Activated CD4-positive, alpha-beta T cell treated with anti-CD3 and anti-CD28 coated beads, Interleukin-2, amount 10 ng/mL, durations not matched to agents 24 days and 14 days (primary cell): ENCODE measurements around the gene KSR2. TPM values are rescaled to one million over a fixed set of nuclear protein-coding genes. Genes with fewer than 3 reads are reported as not detected.
"Not testable (repeated sequence)": the region's sequence is repeated elsewhere in the genome, so short reads cannot be mapped to it uniquely, and the experiment has no call there.

Source experiments
- DNase-seq: peaks from one replicate; pipeline ENCODE4 v3.0.0; 2022
- H3K27ac Mint-ChIP-seq: one replicate; pipeline ENCODE4 v1.8.0; 2022; ENCODE audit warnings: mild to moderate bottlenecking, mixed read lengths
- H3K27me3 Mint-ChIP-seq: one replicate; pipeline ENCODE4 v1.8.0; 2022; ENCODE audit warnings: mixed read lengths
- H3K36me3 Mint-ChIP-seq: one replicate; pipeline ENCODE4 v1.8.0; 2022; ENCODE audit warnings: low read depth, mild to moderate bottlenecking, mixed read lengths
- H3K4me1 Mint-ChIP-seq: one replicate; pipeline ENCODE4 v1.8.0; 2021; ENCODE audit warnings: mixed read lengths
- H3K4me3 Mint-ChIP-seq: one replicate; pipeline ENCODE4 v1.8.0; 2022; ENCODE audit warnings: mild to moderate bottlenecking, moderate library complexity, mixed read lengths
- H3K9me3 Mint-ChIP-seq: one replicate; pipeline ENCODE4 v1.8.0; 2021; ENCODE audit warnings: mixed read lengths
- intact Hi-C: fragments of 100-400 bp; cut with micrococcal nuclease; formaldehyde crosslinking; loops from one replicate; pipeline ENCODE4 v1.15.1; 2023
- total RNA-seq: library from RNA; stranded (reverse); gene quantifications from 2 replicates; pipeline ENCODE4 v1.2.3, GENCODE V29; 2022

Gene KSR2
- total RNA-seq = 0.02 and 0.05 TPM in 2 replicates

DNA sequence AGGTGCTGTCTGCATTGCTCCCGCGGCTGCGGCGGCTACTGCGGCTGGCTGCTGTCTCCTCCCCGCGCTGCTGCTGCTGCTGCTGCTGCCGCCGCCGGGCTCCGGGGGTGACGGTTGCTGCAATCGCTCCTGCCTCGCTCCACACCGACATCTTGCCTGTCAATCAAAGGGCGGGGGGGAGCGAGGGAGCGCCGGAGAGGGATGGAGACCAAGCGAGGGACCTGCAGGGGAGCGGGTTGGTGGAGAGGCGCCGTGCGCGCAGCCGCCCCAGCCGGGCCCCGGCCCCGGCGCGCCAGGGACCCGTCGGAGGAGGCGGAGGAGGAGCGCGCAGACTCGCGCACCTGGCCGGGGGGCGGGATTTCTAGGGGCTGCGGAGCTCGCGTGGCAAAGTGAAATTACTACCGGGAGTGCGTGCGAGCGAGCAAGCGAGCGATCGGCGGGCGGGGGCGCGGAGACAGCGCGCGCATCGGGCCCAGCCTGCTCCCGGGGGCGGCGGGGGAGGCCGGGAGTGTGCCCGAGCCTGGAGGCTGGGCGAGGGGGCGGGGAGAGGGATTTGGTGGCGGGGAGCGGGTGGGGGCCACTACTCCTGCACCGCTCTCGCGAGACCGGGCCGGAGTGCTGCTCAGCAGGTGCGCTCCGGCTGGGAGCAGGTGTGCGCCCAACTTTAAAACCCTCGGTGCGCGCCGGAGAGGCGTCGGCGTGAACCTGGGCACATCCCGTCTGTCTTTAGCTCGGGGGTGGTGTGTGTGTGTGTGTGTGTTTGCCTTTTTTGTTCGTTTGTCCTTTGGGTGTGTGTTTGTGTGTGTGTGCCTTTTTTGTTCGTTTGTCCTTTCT lies at the start of gene KSR2:
Gene KSR2, minus strand, starts transcription at position 165 of the 834 bp plus-strand sequence. CDS start 735 bp downstream, outside the sequence.
- H3K9me3 Mint-ChIP-seq = peaks cover 8% of the 10 kb centered on the region
- peaks cover 39% of the 10 kb centered on the region for H3K27me3 Mint-ChIP-seq
- peaks cover 3% of the 10 kb centered on the region for H3K36me3 Mint-ChIP-seq
- peak; percentile 79 for DNase-seq
- H3K27ac Mint-ChIP-seq = peak within 1 kb of the TSS; percentile 36
- H3K4me3 Mint-ChIP-seq = peak within 1 kb of the TSS; percentile 85
- peaks cover 9% of the 10 kb centered on the region for H3K4me1 Mint-ChIP-seq
- intact Hi-C loops = loop anchor here (5.0 kb wide), 1 partner anchor 48 kb away; the partner anchor contains the start of gene RFC5

- Mint-ChIP-seq H3K4me3 (peak overlapping the region; percentile 98), H3K36me3 (peaks cover 45% of the 10 kb centered on the region), H3K4me1 (peaks cover 17% of the 10 kb centered on the region), H3K27me3 (peaks cover 7% of the 10 kb centered on the region), H3K9me3 (peaks cover 7% of the 10 kb centered on the region), H3K27ac (peak overlapping the region; percentile 94)
- DNase-seq = no peak
- intact Hi-C loops = loop anchor here (1.0 to 5.0 kb wide), 4 partner anchors 43 to 359 kb away; partner anchors contain the start of genes KSR2, PEBP1, SUDS3 and WSB2
Observed at GRCh38 chr12:118017926-118018325, 49.1 kb upstream of the KSR2 start.

DNA sequence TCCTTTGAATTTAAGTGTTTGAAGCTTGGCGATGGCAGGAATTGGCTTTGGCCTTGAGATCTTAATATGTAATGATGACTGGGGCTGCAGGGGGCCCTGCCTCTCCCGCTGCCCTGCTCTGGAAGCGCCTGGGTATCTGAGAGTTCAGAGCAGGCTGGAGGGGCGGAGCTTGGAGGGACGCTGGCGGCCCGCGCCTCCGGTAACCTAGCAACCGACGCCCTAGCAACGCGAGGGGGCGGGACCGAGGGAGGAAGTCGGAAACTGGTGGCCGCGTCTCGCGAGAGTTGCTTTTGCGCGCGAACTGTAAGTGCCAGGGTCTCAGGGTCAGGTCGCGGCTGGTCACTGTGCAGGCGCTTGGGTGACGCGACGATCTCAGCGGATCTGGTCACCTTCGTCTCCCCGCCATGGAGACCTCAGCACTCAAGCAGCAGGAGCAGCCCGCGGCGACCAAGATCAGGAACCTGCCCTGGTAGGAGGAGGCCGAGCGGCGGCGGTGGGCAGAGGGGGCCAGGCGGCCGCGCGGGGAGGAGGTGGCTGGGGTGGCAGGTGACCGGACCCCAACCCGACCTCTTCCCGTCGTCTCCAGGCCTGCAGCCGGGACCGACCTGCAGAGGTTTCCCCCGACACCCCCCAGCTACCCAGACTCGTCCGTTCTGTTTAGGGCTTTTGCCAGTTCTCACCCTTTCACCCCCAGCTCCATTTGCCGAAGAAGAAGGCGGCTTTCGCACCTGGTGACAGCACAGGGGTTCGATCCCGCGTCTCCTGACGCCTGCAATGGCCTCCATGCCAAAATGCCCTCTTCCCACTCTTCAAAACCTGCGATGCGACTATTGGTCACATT lies 47.9 kb upstream of the KSR2 start, which contains the start of gene RFC5:
Gene RFC5, plus strand, starts transcription at position 280 of the 841 bp plus-strand sequence. Its CDS starts 125 bp downstream, at position 405.
- DNase-seq = peak; percentile 99
- H3K27ac Mint-ChIP-seq = peak within 1 kb of the TSS; percentile 94
- intact Hi-C loops = loop anchor here (1.0 to 5.0 kb wide), 6 partner anchors 19 to 360 kb away; partner anchors contain the start of genes KSR2, PEBP1, SUDS3 and WSB2
- peaks cover 7% of the 10 kb centered on the region for H3K27me3 Mint-ChIP-seq
- H3K4me3 Mint-ChIP-seq = peak within 1 kb of the TSS; percentile 98
- H3K4me1 Mint-ChIP-seq = peaks cover 17% of the 10 kb centered on the region
- H3K36me3 Mint-ChIP-seq = peaks cover 34% of the 10 kb centered on the region
- H3K9me3 Mint-ChIP-seq = peaks cover 7% of the 10 kb centered on the region

DNA sequence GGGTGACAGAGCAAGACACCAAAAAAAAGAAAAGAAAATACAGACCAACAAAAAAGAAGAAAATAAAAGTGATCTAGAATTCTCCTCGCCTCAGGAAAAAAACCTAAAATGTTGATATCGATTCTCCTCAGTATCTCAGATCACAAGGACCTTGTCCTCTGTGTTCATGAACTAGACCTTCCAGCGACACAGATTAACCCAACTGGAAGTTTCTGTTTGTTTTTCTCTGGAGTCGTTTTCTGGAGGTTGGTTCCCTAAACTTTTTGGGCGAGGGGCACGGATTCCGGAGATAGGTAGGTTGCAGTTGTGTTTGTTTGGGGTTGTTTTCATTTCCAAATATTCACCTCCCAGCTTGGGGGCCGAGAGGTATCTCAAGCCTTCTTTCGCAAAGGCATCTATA lies 47.2 kb upstream of the KSR2 start:
- H3K9me3 Mint-ChIP-seq = peaks cover 7% of the 10 kb centered on the region
- H3K4me1 Mint-ChIP-seq = peaks cover 17% of the 10 kb centered on the region
- intact Hi-C loops = loop anchor here (1.0 to 5.0 kb wide), 5 partner anchors 19 to 361 kb away; partner anchors contain the start of genes KSR2, SUDS3 and WSB2
- H3K27me3 Mint-ChIP-seq = peaks cover 7% of the 10 kb centered on the region
- H3K4me3 Mint-ChIP-seq = peak overlapping the region; percentile 98
- peaks cover 28% of the 10 kb centered on the region for H3K36me3 Mint-ChIP-seq
- no peak overlapping the region for H3K27ac Mint-ChIP-seq
- DNase-seq = no peak

DNA sequence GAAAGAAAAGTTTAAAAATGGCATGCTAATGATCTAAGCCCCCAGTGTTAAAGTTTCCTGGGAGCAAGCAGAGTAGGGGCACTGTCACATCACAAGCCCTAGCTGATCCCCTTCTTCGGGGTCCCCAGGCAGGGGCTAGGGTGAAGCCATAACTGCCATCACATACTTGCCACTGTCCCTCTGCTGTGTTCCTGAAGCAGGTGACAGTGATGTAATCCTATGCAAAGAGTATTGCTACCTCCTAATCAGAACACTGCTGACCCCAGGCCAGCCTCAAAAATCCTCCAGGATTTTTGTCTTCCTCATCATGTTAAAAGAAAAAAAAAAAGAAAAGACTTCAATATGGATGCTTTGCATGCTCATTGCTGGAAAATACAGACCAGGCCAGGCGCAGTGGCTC lies 46.5 kb upstream of the KSR2 start:
- Mint-ChIP-seq H3K9me3 (peaks cover 7% of the 10 kb centered on the region), H3K27ac (no peak overlapping the region), H3K4me1 (peaks cover 17% of the 10 kb centered on the region), H3K4me3 (peak overlapping the region; percentile 98), H3K36me3 (peaks cover 23% of the 10 kb centered on the region), H3K27me3 (peaks cover 7% of the 10 kb centered on the region)
- intact Hi-C loops = loop anchor here (5.0 kb wide), 1 partner anchor 48 kb away; the partner anchor contains the start of gene KSR2
- DNase-seq = no peak

DNA sequence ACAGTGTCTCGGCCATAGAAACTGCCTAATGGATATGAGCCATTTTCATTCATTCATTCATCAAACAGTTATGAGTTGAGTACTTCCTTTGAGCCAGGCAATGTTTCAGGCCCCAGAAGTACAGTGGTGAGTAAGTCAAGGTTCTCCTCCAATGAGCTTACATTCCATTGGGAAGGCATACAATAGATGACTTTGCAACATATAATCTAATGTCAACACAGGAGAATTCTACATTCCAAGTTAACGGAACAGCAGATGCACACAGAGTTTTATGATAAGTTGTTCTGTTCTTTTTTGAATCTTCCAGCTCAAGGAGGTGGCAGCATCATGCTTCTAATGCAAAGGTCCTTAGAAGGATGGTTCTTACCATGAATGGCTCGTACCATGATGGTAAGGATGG lies 44.5 kb upstream of the KSR2 start:
- intact Hi-C loops = no loop called here
- Mint-ChIP-seq H3K4me1 (peaks cover 14% of the 10 kb centered on the region), H3K36me3 (peaks cover 11% of the 10 kb centered on the region), H3K27me3 (peaks cover 7% of the 10 kb centered on the region), H3K27ac (no peak overlapping the region), H3K9me3 (peaks cover 7% of the 10 kb centered on the region), H3K4me3 (no peak overlapping the region)
- DNase-seq = no peak

GRCh38 chr12:118011961-118012360 lies 43.2 kb upstream of the KSR2 start:
- H3K27me3 Mint-ChIP-seq = peaks cover 8% of the 10 kb centered on the region
- intact Hi-C loops = no loop called here
- H3K36me3 Mint-ChIP-seq = peaks cover 2% of the 10 kb centered on the region
- peaks cover 7% of the 10 kb centered on the region for H3K9me3 Mint-ChIP-seq
- DNase-seq = no peak
- no peak overlapping the region for H3K27ac Mint-ChIP-seq
- H3K4me3 Mint-ChIP-seq = no peak overlapping the region
- peaks cover 5% of the 10 kb centered on the region for H3K4me1 Mint-ChIP-seq

GRCh38 chr12:118011377-118011776 lies 42.6 kb upstream of the KSR2 start:
- H3K9me3 Mint-ChIP-seq = peaks cover 7% of the 10 kb centered on the region
- H3K36me3 Mint-ChIP-seq = peaks cover under 1% of the 10 kb centered on the region
- no peak overlapping the region for H3K4me3 Mint-ChIP-seq
- peaks cover 3% of the 10 kb centered on the region for H3K4me1 Mint-ChIP-seq
- DNase-seq = no peak
- H3K27me3 Mint-ChIP-seq = peaks cover 9% of the 10 kb centered on the region
- H3K27ac Mint-ChIP-seq = no peak overlapping the region
- intact Hi-C loops = no loop called here

- DNase-seq = no peak
- intact Hi-C loops = no loop called here
- H3K4me1 Mint-ChIP-seq = peaks cover under 1% of the 10 kb centered on the region
Observed at GRCh38 chr12:118010903-118011302, 42.1 kb upstream of the KSR2 start.

GRCh38 chr12:117999806-118000205 lies 31.0 kb upstream of the KSR2 start:
- intact Hi-C loops = not testable (repeated sequence)

More at GRCh38 chr12:118010903-118011302, 42.1 kb upstream of the KSR2 start:
- Mint-ChIP-seq H3K36me3 (no peaks in the 10 kb centered on the region), H3K9me3 (peaks cover 7% of the 10 kb centered on the region), H3K27me3 (peaks cover 9% of the 10 kb centered on the region), H3K27ac (no peak overlapping the region), H3K4me3 (no peak overlapping the region)

DNA sequence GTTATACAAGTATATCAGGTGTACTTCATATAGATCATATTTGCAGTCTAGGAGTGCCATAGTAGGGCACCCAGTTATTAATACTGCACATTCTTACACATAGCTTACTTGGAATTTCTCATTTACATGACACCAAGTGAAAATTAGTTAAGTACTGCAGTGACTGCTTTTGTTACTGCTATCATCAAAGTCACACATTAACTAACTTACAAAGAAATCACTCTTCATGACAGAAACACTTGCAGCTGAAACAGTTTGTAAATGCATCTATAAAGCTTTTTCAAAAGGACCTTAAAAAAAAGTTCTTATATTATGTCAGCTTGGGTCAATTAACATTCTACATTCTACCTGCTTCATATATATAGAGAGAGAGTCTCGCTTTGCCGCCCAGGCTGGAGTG lies 29.9 kb upstream of the KSR2 start:
- H3K27me3 Mint-ChIP-seq = no peaks in the 10 kb centered on the region
- no peak overlapping the region for H3K27ac Mint-ChIP-seq
- no peak for DNase-seq
- H3K9me3 Mint-ChIP-seq = peaks cover 10% of the 10 kb centered on the region
- intact Hi-C loops = no loop called here
- no peak overlapping the region for H3K4me3 Mint-ChIP-seq
- H3K36me3 Mint-ChIP-seq = no peaks in the 10 kb centered on the region
- H3K4me1 Mint-ChIP-seq = peaks cover 8% of the 10 kb centered on the region

More at GRCh38 chr12:117999806-118000205, 31.0 kb upstream of the KSR2 start:
- H3K4me1 Mint-ChIP-seq, H3K27ac Mint-ChIP-seq, H3K9me3 Mint-ChIP-seq, H3K4me3 Mint-ChIP-seq, DNase-seq, H3K36me3 Mint-ChIP-seq, H3K27me3 Mint-ChIP-seq: not testable (repeated sequence)

DNA sequence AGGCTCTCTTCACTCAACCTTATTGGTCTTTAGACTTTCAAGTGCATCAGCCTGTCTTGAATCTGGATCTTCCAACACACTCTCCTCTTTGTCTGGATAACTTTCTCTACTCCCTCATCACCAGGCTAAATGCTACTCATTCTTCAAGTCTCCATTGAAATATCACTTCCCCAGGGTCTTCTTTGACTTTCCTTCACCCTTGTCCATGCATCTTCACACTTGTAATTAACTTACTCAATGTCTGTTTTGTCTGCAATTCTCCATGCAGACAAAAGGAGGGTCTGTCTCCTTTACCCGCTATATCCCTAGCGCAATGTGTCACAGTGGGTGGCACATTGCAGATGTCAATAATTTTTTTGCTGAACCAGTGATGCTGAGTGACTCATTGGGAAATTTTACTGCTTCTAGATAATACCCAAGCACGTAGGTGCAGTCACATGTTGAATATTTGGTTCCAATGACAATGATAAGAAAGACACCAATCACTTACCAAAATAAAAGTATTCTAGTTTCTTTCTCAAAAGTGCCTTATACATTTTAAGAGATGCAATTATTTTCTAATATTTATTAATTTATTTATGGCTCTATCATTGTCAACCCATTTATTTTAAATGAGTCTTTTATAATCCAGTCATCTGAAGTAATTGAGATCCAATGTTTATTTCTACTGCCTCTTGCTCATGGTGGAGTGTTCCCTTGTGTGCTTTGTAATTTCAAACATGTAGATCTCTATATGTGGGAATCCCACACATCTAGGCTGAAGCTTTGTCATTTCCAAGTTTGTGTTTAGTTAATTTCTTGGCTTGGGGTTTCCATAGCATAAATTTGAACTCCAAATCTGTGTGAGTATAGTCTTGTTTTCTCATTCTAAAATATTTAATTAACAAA lies 26.0 kb upstream of the KSR2 start:
- no peaks in the 10 kb centered on the region for H3K36me3 Mint-ChIP-seq
- intact Hi-C loops = no loop called here
- H3K9me3 Mint-ChIP-seq = peaks cover 6% of the 10 kb centered on the region
- no peak overlapping the region for H3K27ac Mint-ChIP-seq
- H3K4me3 Mint-ChIP-seq = no peak overlapping the region
- DNase-seq = no peak
- H3K27me3 Mint-ChIP-seq = no peaks in the 10 kb centered on the region
- peaks cover 4% of the 10 kb centered on the region for H3K4me1 Mint-ChIP-seq
